ENCODE measurements around the gene DHRS9.
"Not testable (repeated sequence)": the region's sequence is repeated elsewhere in the genome, so short reads cannot be mapped to it uniquely, and the experiment has no call there.

DHRS9 gene

GRCh38 chr2:169105476-169105875 lies 36.1 kb downstream of the DHRS9 start:
- peak; percentile 61 for DNase-seq

DNA sequence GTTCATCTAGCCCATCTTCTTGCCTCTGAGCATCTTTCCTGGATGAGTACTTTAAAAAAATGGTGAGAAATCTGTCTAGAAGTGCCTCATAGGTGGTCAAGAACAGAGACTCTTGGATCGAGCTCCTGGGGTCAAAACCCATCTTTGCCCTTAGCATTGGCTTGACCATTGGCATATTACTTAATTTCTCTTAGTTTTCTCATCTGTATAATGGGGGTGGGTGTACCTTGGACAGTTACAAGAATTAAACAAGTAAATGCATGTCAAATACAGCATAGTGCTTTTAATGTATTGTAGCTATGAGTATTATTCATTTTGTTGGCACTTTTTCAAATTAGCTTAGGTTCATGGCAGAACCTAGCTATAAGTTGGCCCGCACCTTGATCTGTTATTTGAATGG lies 36.8 kb downstream of the DHRS9 start:
- no peak for DNase-seq

- DNase-seq, result no peak
Observed at GRCh38 chr2:169106563-169107545, 37.5 kb downstream of the DHRS9 start.

DNA sequence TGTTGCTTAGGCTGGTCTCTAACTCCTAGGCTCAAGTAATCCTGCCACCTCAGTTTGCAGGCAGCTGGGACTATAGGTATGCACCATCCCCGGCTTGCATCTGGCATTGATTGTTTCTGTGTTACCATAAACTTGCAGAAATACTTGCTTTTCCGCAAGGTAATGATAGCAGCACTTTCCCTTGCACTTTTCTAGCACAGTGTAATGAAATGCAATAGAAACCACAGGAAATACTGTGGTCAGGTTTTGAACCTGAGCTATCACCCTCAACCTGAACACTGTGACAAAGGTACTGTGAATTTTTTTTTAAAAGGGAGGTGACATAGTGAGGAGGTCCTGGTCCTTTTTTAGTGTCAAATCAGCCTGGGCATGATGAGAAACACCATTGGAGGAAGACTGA lies 38.3 kb downstream of the DHRS9 start:
- peak; percentile 77 for DNase-seq

DNA sequence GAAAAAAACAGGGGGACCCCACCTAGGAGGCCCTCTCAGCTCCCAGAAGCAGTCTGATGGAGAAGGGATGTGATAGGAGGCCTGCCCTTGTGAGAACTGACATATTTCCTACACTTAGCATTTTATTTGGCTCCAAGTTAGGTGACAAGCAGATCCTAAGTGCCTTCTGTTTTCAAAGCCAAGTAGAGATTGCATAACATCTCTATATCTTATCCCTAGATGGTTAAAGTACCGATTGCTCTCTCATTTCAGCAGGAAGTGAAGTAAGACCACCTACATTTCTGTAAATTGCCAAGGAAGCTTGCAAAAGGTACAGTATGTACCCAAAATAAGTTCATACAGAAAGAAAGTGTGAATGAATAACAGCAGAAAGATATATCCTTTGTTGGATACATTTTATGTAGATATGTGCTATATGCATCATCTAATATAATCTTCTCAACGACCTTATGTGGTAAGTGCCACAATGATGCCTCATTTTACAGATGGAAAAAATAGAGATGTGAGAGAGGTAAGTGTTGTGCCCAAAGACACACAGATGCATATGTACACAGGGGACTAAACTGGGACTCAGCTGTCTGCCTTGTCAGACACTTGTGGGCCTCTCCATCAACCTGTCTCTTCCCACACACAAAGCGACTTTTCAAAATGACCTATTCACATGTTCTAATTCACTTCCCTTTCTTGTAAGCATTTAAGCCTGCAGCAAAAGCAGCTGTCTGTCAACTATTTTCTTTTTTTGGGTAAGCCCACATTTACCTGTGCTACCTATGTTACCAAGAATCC lies 38.9 kb downstream of the DHRS9 start:
- no peak for DNase-seq

GRCh38 chr2:169109502-169110409 lies 40.4 kb downstream of the DHRS9 start:
- peak; percentile 79 for DNase-seq

DNA sequence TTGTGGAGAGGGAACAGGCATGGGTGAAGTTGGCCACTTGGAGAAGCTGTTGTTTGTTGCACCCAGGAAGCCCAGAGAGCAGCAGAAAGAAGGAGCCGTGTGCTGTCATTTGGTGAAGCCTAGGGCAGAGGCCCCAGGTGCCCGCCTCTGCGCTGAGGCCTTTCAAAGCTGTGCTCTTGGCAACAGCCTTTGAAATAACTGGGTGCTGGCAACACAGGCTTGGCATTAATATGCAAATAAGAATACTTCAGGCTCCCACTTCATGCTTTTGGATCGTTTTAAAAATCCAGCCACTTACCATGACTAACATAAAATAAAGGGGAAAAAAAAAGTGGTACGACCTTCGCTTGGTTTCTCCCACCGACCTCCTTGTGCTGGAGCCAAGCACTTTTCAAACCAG lies 41.1 kb downstream of the DHRS9 start:
- no peak for DNase-seq

- no peak for DNase-seq
Observed at GRCh38 chr2:169110916-169111315, 41.6 kb downstream of the DHRS9 start.

DNA sequence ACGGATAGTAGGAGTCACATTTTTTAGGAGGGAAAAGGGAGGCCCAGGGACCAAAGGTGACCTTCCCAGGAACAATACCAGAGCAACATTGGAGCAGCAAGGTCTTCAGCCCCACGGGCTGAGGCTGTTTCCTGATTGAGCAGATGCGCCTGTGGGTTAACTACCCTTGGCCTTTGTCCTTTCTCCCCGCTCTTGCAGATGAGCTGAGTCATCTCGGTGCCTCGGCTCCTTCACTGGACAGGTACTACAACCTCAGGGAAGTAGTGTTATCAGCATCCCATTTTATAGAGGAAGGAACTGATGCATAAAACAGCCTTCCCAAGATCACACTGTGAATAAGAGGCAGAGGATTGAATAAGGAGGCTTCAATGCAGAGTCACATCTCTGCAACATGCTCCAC lies 43.5 kb downstream of the DHRS9 start:
- no peak for DNase-seq

GRCh38 chr2:169114056-169114455 lies 44.7 kb downstream of the DHRS9 start:
- DNase-seq, result no peak

DNA sequence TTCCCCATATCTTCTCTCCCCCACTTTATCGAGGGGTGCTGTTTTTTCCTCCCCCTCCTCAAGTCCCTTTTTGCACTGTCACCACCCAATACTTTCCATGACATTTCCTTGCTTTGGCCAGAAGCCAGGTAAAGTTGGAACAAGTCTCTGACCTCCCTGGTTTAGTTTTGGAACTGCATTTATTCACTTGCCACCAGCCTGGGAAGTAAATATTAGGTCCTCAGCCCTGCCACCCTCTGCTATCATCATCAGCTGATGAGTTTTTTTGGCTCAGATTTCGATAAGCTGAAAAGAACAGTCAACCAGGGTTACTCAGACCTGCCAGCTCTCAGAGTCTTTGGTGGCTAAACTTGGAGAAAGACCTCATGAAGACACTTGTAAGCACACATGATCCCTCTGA lies 47.0 kb downstream of the DHRS9 start:
- DNase-seq, result no peak

DNA sequence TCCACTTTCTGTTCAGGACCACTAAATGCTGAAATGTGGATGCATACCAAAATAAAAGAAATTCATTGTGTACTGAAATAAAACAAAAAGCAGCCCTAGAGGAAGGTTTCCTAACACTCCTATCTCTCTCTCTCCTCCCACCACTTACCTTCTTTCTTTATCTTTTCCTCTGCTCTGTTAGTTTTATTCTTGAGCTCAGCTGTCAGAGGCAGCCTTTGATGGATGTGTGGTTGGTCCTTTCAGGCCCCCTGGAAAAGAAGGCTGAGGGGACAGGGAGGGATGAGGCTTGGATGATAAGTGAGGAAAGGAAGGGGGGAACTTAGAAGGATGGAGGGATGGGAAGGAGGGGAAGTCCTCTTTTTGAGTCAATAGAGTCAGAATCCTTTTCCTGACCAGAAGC lies 47.6 kb downstream of the DHRS9 start:
- DNase-seq, result no peak

GRCh38 chr2:169118060-169118459 lies 48.7 kb downstream of the DHRS9 start:
- DNase-seq, result no peak

DNA sequence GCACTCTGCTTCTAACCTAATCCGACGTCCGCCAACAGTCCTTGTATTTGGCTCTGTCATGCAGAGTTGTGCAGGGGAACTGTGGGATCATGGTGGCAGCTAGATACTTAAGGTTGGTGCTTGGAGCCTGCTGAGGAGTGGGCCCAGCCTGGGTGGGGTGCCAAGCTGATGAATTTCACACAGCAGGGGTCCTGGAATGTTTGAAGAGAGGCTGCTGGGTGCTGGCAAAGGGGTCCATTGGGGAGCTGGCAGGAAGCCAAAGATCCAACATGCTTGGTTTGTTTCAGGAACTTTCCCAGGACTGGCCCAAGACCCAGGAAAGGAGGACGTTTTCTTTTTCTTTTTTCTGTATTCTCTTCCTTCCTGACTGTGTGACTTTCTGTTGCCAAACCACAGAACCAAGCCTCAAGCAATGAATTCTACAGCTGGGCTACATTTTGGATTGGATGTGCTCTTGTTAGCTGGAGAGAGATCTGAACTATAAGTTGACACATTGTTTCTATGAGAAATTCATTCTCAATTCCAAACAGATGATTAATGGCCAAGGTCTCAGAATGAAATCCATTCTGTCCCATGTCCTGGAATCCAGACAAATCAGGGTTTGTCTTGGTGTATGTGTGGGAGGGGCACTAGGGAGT lies 49.9 kb downstream of the DHRS9 start:
- DNase-seq, result no peak

- no peak for DNase-seq
Observed at GRCh38 chr2:169119851-169120250, 50.5 kb downstream of the DHRS9 start.

DNA sequence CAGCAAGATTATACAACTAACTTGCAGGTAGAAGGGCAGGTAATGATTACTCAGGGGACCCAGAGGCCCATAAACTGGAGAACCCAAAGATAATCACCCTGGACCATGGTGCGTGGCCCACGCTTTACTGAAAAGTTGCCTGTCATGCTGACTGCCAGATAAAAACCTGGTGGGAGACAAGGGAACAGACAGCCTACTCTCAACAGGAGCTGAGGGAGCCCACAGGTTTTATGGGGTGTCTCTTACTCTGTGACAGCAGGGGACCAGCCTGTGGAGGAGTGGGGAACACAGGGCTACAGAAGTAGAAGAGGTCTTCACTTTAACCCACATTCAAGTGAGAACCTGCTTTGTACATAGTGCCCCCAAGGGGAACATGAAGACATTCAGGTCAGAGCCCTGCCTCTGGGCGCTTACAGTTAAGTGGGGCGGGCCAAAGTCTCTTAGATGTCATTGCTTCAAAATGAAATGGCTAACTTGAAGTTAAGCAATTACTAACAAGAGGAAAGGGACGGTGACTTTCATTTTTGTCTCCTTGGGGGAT lies 60.4 kb downstream of the DHRS9 start:
- no peak for DNase-seq

- peak; percentile 65 for DNase-seq
Observed at GRCh38 chr2:169131587-169132512, 62.5 kb downstream of the DHRS9 start.

DNA sequence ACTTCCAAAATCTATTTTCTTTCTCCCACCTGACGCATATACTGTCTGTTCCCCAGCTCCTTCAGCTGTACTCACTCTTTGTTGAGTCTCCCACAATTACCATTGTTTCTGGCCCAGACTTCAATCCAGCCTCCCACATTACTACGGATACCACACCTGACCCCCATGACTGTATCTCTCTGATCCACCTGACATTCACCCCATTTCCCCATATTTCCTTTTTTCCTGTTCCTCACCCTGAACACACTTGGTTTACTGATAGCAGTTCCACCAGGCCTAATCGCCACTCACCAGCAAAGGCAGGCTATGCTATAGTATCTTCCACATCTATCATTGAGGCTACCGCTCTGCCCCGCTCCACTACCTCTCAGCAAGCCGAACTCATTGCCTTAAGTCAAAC lies 64.9 kb downstream of the DHRS9 start:
- not testable (repeated sequence) for DNase-seq

GRCh38 chr2:169136428-169136827 lies 67.1 kb downstream of the DHRS9 start:
- not testable (repeated sequence) for DNase-seq

GRCh38 chr2:169136885-169137534 lies 67.6 kb downstream of the DHRS9 start:
- DNase-seq, result no peak

Measured in activated CD4-positive, alpha-beta T cell treated with anti-CD3 and anti-CD28 coated beads, Interleukin-10, Interleukin-2, amounts not matched to agents 100 ng/mL and 50 ng/mL, durations not matched to agents 16 hours and 8 hours (primary cell).